Tibial artery (tissue), 4 donors: ENCODE data around the gene GSTA4.
"Not testable (repeated sequence)": the region's sequence is repeated elsewhere in the genome, so short reads cannot be mapped to it uniquely, and the experiment has no call there.

Experiments
- DNase-seq, 2 donors: peaks; one replicate each; pipeline ENCODE4 v3.0.0-alpha.2; 2019
- H3K27ac ChIP-seq, 2 donors: fragments of 200-600 bp; sonication (generic) in 1 of 2; 1 replicate in 1 of 2; 2 replicates in 1 of 2; pipeline ENCODE4 v1.5.1; 2018 to 2019; ENCODE audit warnings: mild to moderate bottlenecking in 1 of 2
- H3K27me3 ChIP-seq, 2 donors: fragments of 200-600 bp; sonication (generic) in 1 of 2; one replicate each; pipeline versions ENCODE4 v1.5.1 to v1.6.0; 2016 to 2019
- H3K36me3 ChIP-seq, 3 donors: fragments of 200-600 bp; sonication (generic) in 2 of 3; one replicate each; pipeline ENCODE4 v1.5.1; 2016 to 2019; ENCODE audit warnings: mild to moderate bottlenecking in 2 of 3
- H3K4me1 ChIP-seq, 4 donors: fragments of 200-600 bp; sonication (generic) in 2 of 4; 1 replicate in 3 of 4; 2 replicates in 1 of 4; pipeline ENCODE4 v1.5.1; 2016 to 2019
- H3K4me3 ChIP-seq, 2 donors: fragments of 200-600 bp; sonication (generic) in 1 of 2; 1 replicate in 1 of 2; 2 replicates in 1 of 2; pipeline ENCODE4 v1.5.1; 2018 to 2019; ENCODE audit warnings: mild to moderate bottlenecking in 2 of 2
- H3K9me3 ChIP-seq, 3 donors: fragments of 200-600 bp; sonication (generic) in 1 of 3; one replicate each; pipeline ENCODE4 v1.5.1; 2016 to 2019
- CTCF ChIP-seq, 2 experiments: fragments of 200-600 bp in 1 of 2; fragments of 450-650 bp in 1 of 2; IDR thresholded peaks; one replicate each; pipeline ENCODE4 v1.5.1; 2017 to 2019; ENCODE audit warnings: antibody characterized with exemption in 2 of 2, mild to moderate bottlenecking in 1 of 2, moderate library complexity in 1 of 2
- intact Hi-C: fragments of 100-400 bp; cut with DNase I; formaldehyde crosslinking; loops from one replicate; pipeline ENCODE4 v1.15.0; 2023; ENCODE audit warnings: low total_unique reads

Gene GSTA4

GRCh38 chr6:52953911-52954839 is 40.9 kb downstream of the GSTA4 start:
- intact Hi-C loops: no loop called here
- H3K27ac ChIP-seq: no peak overlapping the region
- H3K27me3 ChIP-seq: no peaks in the 10 kb centered on the region
- H3K36me3 ChIP-seq: no peaks in the 10 kb centered on the region
- no peaks in the 10 kb centered on the region for H3K9me3 ChIP-seq
- H3K4me3 ChIP-seq: no peak overlapping the region
- DNase-seq: no peak
- no peak for TF ChIP-seq CTCF (IDR thresholded peaks at IDR 0.05)
- H3K4me1 ChIP-seq: no peaks in the 10 kb centered on the region

- intact Hi-C loops: no loop called here
- no peak for TF ChIP-seq CTCF (IDR thresholded peaks at IDR 0.05)
- no peaks in the 10 kb centered on the region for H3K36me3 ChIP-seq
These were observed 48.8 kb downstream of the GSTA4 start for GRCh38 chr6:52946306-52946705.

GRCh38 chr6:52942821-52943220 is 52.3 kb downstream of the GSTA4 start:
- H3K27ac ChIP-seq, intact Hi-C loops, H3K4me3 ChIP-seq, H3K27me3 ChIP-seq, DNase-seq, H3K9me3 ChIP-seq, H3K36me3 ChIP-seq: not testable (repeated sequence)
- peaks cover 0 to 14% (median 11%) of the 10 kb centered on the region in 4 donors for H3K4me1 ChIP-seq

More at GRCh38 chr6:52946306-52946705, 48.8 kb downstream of the GSTA4 start:
- H3K4me1 ChIP-seq: no peaks in the 10 kb centered on the region
- H3K27me3 ChIP-seq: no peaks in the 10 kb centered on the region
- DNase-seq: no peak
- no peaks in the 10 kb centered on the region for H3K9me3 ChIP-seq
- no peak overlapping the region for H3K27ac ChIP-seq
- no peak overlapping the region for H3K4me3 ChIP-seq

- no peak for TF ChIP-seq CTCF (IDR thresholded peaks at IDR 0.05)
- intact Hi-C loops: no loop called here
- H3K27ac ChIP-seq: no peak overlapping the region
- H3K27me3 ChIP-seq: no peaks in the 10 kb centered on the region
- H3K4me1 ChIP-seq: peaks cover 0 to 20% (median 15%) of the 10 kb centered on the region in 4 donors
- H3K4me3 ChIP-seq: no peak overlapping the region
- H3K36me3 ChIP-seq: no peaks in the 10 kb centered on the region
- DNase-seq: no peak
- no peaks in the 10 kb centered on the region for H3K9me3 ChIP-seq
These were observed 52.9 kb downstream of the GSTA4 start for GRCh38 chr6:52942221-52942620.

GRCh38 chr6:52937908-52938307 is 57.2 kb downstream of the GSTA4 start:
- intact Hi-C loops: no loop called here
- no peak for TF ChIP-seq CTCF (IDR thresholded peaks at IDR 0.05)
- Histone ChIP-seq H3K36me3 (no peaks in the 10 kb centered on the region), H3K4me3 (no peak overlapping the region), H3K9me3 (no peaks in the 10 kb centered on the region), H3K4me1 (peaks cover 0 to 21% (median 15%) of the 10 kb centered on the region in 4 donors), H3K27ac (no peak overlapping the region), H3K27me3 (no peaks in the 10 kb centered on the region)
- DNase-seq: no peak

GRCh38 chr6:52933778-52934177 is 61.3 kb downstream of the GSTA4 start:
- H3K27me3 ChIP-seq: no peaks in the 10 kb centered on the region
- no peak overlapping the region for H3K4me3 ChIP-seq
- peaks cover 0 to 16% (median 14%) of the 10 kb centered on the region in 4 donors for H3K4me1 ChIP-seq
- intact Hi-C loops: no loop called here
- H3K9me3 ChIP-seq: no peaks in the 10 kb centered on the region
- no peak overlapping the region for H3K27ac ChIP-seq
- no peaks in the 10 kb centered on the region for H3K36me3 ChIP-seq
- DNase-seq: no peak
- no peak for TF ChIP-seq CTCF (IDR thresholded peaks at IDR 0.05)
